IMR-90 (cell line): ENCODE measurements around the gene ATF7IP. TPM values are rescaled to one million over a fixed set of nuclear protein-coding genes. Genes with fewer than 3 reads are reported as not detected.

Experiments
- ATAC-seq: fragments of 200-7000 bp; cut with Tn5 transposase; 2 replicates; pipeline ENCODE4 v1.9.1; 2020; ENCODE audit warnings: low read depth, mild to moderate bottlenecking, moderate library complexity
- BruUV-seq: library from RNA; stranded (reverse); fragments of 400-500 nt; replicated peaks from 2 replicates; lab custom pipeline; 2021; lab: Mats Ljungman, UMichigan
- CTCF ChIA-PET: fragments of 300-600 bp; formaldehyde crosslinking; extraction: SDS; loops from one replicate; lab custom pipeline; 2021; ENCODE audit warnings: antibody characterized with exemption; lab: Yijun Ruan, JAX
- POLR2A ChIA-PET: fragments of 300-600 bp; sonication (Branson Sonifier 250); formaldehyde crosslinking; loops from one replicate; lab custom pipeline; 2022; ENCODE audit warnings: antibody characterized with exemption; ENCODE audit not compliant: unreplicated experiment; lab: Charles Lee
- DNase-seq: peaks from one replicate; pipeline ENCODE4 v3.0.0; 2013
- H2AFZ ChIP-seq: replicated peaks from 2 replicates; pipeline ENCODE3; 2013; ENCODE audit warnings: low read length, mild to moderate bottlenecking; ENCODE audit not compliant: poor library complexity
- H2AK5ac ChIP-seq: 2 replicates; pipeline ENCODE4 v1.6.1; 2013; ENCODE audit warnings: low read depth, low read length, inconsistent platforms
- H2AK9ac ChIP-seq: replicated peaks from 2 replicates; pipeline ENCODE3; 2013; ENCODE audit warnings: mild to moderate bottlenecking, low read depth, low read length, moderate library complexity; ENCODE audit not compliant: poor library complexity
- H2BK120ac ChIP-seq: 2 replicates; pipeline ENCODE4 v1.6.1; 2013; ENCODE audit warnings: low read depth, low read length, inconsistent platforms
- H2BK15ac ChIP-seq: 3 replicates; pipeline ENCODE4 v1.6.1; 2013; ENCODE audit warnings: low read depth, low read length, inconsistent platforms
- H2BK20ac ChIP-seq: 2 replicates; pipeline ENCODE4 v1.6.1; 2013; ENCODE audit warnings: low read depth, mild to moderate bottlenecking, inconsistent platforms, low read length, moderate library complexity
- H2BK5ac ChIP-seq: 2 replicates; pipeline ENCODE4 v1.6.1; 2013; ENCODE audit warnings: mild to moderate bottlenecking, low read depth, low read length, inconsistent platforms; ENCODE audit not compliant: poor library complexity, severe bottlenecking
- H3K14ac ChIP-seq: replicated peaks from 2 replicates; pipeline ENCODE4 v1.6.1; 2013; ENCODE audit warnings: low read depth, low read length, inconsistent platforms
- H3K18ac ChIP-seq: 2 replicates; pipeline ENCODE4 v1.6.1; 2013; ENCODE audit warnings: low read depth, low read length, control low read depth
- H3K23ac ChIP-seq: 2 replicates; pipeline ENCODE4 v1.6.1; 2013; ENCODE audit warnings: low read depth, low read length, inconsistent platforms
- H3K27ac ChIP-seq: 2 replicates; pipeline ENCODE4 v1.5.1; 2013; ENCODE audit warnings: mild to moderate bottlenecking, control low read depth, low read length; ENCODE audit not compliant: insufficient read depth
- H3K27me3 ChIP-seq: 2 replicates; pipeline ENCODE4 v1.6.1; 2013; ENCODE audit warnings: low read length; ENCODE audit not compliant: control insufficient read depth, insufficient read depth
- H3K36me3 ChIP-seq: 2 replicates; pipeline ENCODE4 v1.6.1; 2013; ENCODE audit warnings: low read length, mixed read lengths; ENCODE audit not compliant: control insufficient read depth, insufficient read depth
- H3K4ac ChIP-seq: 2 replicates; pipeline ENCODE4 v1.6.1; 2013; ENCODE audit warnings: low read depth, low read length, inconsistent platforms
- H3K4me1 ChIP-seq: 2 replicates; pipeline ENCODE4 v1.6.1; 2013; ENCODE audit warnings: low read length, mixed read lengths; ENCODE audit not compliant: control insufficient read depth, insufficient read depth
- H3K4me2 ChIP-seq: 2 replicates; pipeline ENCODE4 v1.6.1; 2013; ENCODE audit warnings: low read depth, mild to moderate bottlenecking, control low read depth, low read length, moderate library complexity
- H3K4me3 ChIP-seq: 2 replicates; pipeline ENCODE4 v1.5.1; 2013; ENCODE audit warnings: low read depth, mild to moderate bottlenecking, control low read depth, low read length, moderate library complexity; ENCODE audit not compliant: insufficient read depth
- H3K56ac ChIP-seq: 2 replicates; pipeline ENCODE4 v1.6.1; 2013; ENCODE audit warnings: low read length, inconsistent platforms; ENCODE audit not compliant: insufficient read depth; ENCODE audit errors: extremely low read depth
- H3K79me1 ChIP-seq, 2 experiments: 2 replicates each; pipeline ENCODE4 v1.6.1; 2013; ENCODE audit warnings: low read length in 2 of 2, inconsistent platforms in 1 of 2, low read depth in 1 of 2
- H3K9ac ChIP-seq: 2 replicates; pipeline ENCODE4 v1.6.1; 2013; ENCODE audit warnings: low read depth, low read length, control low read depth
- H3K9me1 ChIP-seq: 2 replicates; pipeline ENCODE4 v1.6.1; 2013; ENCODE audit warnings: low read length, inconsistent platforms; ENCODE audit not compliant: insufficient read depth
- H3K9me3 ChIP-seq: 2 replicates; pipeline ENCODE4 v1.6.1; 2013; ENCODE audit warnings: low read length; ENCODE audit not compliant: control insufficient read depth, insufficient read depth
- H4K20me1 ChIP-seq: 2 replicates; pipeline ENCODE4 v1.6.1; 2013; ENCODE audit warnings: low read length, inconsistent platforms; ENCODE audit not compliant: insufficient read depth
- H4K5ac ChIP-seq: 2 replicates; pipeline ENCODE4 v1.6.1; 2013; ENCODE audit warnings: mild to moderate bottlenecking, low read depth, low read length, control low read depth
- H4K8ac ChIP-seq, 2 experiments: 2 replicates each; pipeline ENCODE4 v1.6.1; 2013; ENCODE audit warnings: low read depth in 2 of 2, low read length in 2 of 2, control low read depth in 1 of 2, inconsistent platforms in 1 of 2
- H4K91ac ChIP-seq: 2 replicates; pipeline ENCODE4 v1.6.1; 2013; ENCODE audit warnings: low read depth, low read length, inconsistent platforms; ENCODE audit not compliant: insufficient read depth
- RAD21 ChIP-seq: IDR thresholded peaks from 2 replicates; pipeline ENCODE4 v1.6.1; 2012; ENCODE audit warnings: low read length, improper control_type of control experiment
- WGBS, 2 experiments: methylation state at CpG; one replicate each; pipeline versions ENCODE4 v1.1.5 to v1.1.7; 2013; ENCODE audit warnings: missing lambda C conversion rate in 2 of 2; ENCODE audit not compliant: insufficient read length in 1 of 2; ENCODE audit errors: extremely low coverage in 2 of 2; 5-methylcytosine and 5-hydroxymethylcytosine counted together
- dilution Hi-C: fragments of 300-500 bp; cut with HindIII; formaldehyde crosslinking; loops from one replicate; pipeline ENCODE4 v1.14.3; 2018; ENCODE audit warnings: low sequenced_read_pairs; ENCODE audit not compliant: unreplicated experiment
- in situ Hi-C: fragments of 300-500 bp; cut with MboI; formaldehyde crosslinking; loops from 3 replicates; pipeline ENCODE4 v1.14.3; 2019; ENCODE audit warnings: low sequenced_read_pairs, inconsistent platforms, mixed read lengths
- intact Hi-C: fragments of 100-400 bp; cut with micrococcal nuclease; formaldehyde crosslinking; loops from 2 replicates; pipeline ENCODE4 v1.10.0; 2022
- polyA plus RNA-seq, 3 experiments: library from polyadenylated mRNA; depleted of rRNA; stranded (reverse); fragments of >200 nt; gene quantifications; 2 replicates each; pipeline ENCODE4 v1.2.3, GENCODE V29; 2012; ENCODE audit warnings: low replicate concordance in 1 of 3
- total RNA-seq: library from RNA; depleted of rRNA; stranded (reverse); fragments of >200 nt; gene quantifications from 2 replicates; pipeline ENCODE4 v1.2.3, GENCODE V29; 2012
- TF ChIP-seq, protein P1 (sequence below): conservative IDR thresholded peaks from 2 replicates; pipeline ENCODE4 v1.5.1; 2012; ENCODE audit warnings: mild to moderate bottlenecking, low read depth, low read length, improper control_type of control experiment

ATF7IP gene
- total and polyA plus RNA-seq, 2 of the 4 experiments (the other 2 are of a cell fraction), result 9.4 to 22.8 TPM

DNA sequence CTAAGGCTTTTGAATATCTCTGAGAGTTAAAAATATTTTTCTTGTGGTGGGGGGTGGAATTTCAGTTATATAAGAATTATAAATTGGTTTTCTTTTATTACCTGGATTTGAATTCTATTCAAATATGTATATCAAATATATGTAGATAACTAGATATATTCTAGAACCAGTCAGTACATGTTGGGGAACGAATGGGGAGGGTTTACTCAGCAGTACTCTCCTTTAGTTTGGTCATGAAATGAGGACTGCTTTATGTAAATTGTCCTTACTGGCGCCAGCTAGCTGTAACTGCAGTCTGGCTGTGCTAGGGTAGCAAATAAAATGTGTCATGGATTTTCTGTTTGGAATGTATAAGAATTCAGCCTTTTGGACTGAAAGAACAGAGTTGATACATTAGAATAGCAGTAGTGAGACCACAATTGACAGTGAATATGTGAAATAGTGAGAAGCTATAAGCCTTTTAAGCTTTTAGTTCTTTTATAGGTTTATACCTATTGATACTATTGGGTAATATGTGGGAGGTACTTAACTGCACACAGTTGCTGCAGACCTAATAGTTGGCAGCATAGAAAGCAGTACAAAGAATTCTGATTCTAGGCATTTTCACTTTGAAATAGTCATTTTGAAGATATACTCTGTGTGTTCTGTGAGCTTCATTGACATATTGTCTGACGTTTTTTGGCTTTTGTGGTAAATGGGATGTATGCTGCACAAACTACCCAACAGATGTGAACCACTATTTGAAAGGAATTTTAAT lies 29.0 kb downstream of the ATF7IP start:
- Histone ChIP-seq H2BK15ac (no peak overlapping the region), H3K56ac (no peak overlapping the region), H3K18ac (no peak overlapping the region), H3K4ac (no peak overlapping the region), H2AK9ac (no peak overlapping the region), H3K4me1 (no peaks in the 10 kb centered on the region; the same call in 1 of the 2 replicates), H4K8ac (peak overlapping the region in 1 of 2 experiments; percentile 69; a peak in 2 of 4 replicates), H2BK5ac (peak overlapping the region; percentile 75), H3K9me3 (no peaks in the 10 kb centered on the region), H2BK20ac (no peak overlapping the region), H3K27ac (no peak overlapping the region; the same call in 1 of the 2 replicates), H4K20me1 (no peaks in the 10 kb centered on the region), H3K9ac (no peak overlapping the region; the same call in 1 of the 2 replicates), H2AK5ac (no peak overlapping the region), H3K9me1 (no peaks in the 10 kb centered on the region), H3K79me1 (peaks cover 0 to 40% of the 10 kb centered on the region in 2 experiments), H3K23ac (0 out of 2 replicates have a peak overlapping the region, but pooled peaks have one; percentile 16), H3K4me2 (peak overlapping the region; percentile 44; the same call in 1 of the 2 replicates), H4K91ac (no peak overlapping the region), H2BK120ac (0 out of 2 replicates have a peak overlapping the region, but pooled peaks have one; percentile 4), H3K14ac (no peak overlapping the region), H3K36me3 (peaks cover 3% of the 10 kb centered on the region), H3K27me3 (no peaks in the 10 kb centered on the region), H2AFZ (no peak overlapping the region), H4K5ac (no peak overlapping the region; the same call in 1 of the 2 replicates), H3K4me3 (no peak overlapping the region)
- ChIA-PET POLR2A (interaction anchor here (1.2 kb wide), 1 partner anchor 10 kb away, joined by 3 read pairs; no protein-coding TSS in a partner anchor), CTCF (interaction anchor here (1.0 to 2.4 kb wide), 4 partner anchors 9 to 137 kb away, joined by 3 to 8 read pairs (median 5); no protein-coding TSS in a partner anchor)
- in situ Hi-C loops (loop anchor here (25.0 kb wide), 2 partner anchors 393 to 1532 kb away; no protein-coding TSS in a partner anchor), dilution Hi-C loops (no loop called here), intact Hi-C loops (loop anchor here (1.0 to 2.0 kb wide), 2 partner anchors 9 to 138 kb away; no protein-coding TSS in a partner anchor)
- ATAC-seq (peak; percentile 90), DNase-seq (peak; percentile 84)
- TF ChIP-seq, protein P1, sequence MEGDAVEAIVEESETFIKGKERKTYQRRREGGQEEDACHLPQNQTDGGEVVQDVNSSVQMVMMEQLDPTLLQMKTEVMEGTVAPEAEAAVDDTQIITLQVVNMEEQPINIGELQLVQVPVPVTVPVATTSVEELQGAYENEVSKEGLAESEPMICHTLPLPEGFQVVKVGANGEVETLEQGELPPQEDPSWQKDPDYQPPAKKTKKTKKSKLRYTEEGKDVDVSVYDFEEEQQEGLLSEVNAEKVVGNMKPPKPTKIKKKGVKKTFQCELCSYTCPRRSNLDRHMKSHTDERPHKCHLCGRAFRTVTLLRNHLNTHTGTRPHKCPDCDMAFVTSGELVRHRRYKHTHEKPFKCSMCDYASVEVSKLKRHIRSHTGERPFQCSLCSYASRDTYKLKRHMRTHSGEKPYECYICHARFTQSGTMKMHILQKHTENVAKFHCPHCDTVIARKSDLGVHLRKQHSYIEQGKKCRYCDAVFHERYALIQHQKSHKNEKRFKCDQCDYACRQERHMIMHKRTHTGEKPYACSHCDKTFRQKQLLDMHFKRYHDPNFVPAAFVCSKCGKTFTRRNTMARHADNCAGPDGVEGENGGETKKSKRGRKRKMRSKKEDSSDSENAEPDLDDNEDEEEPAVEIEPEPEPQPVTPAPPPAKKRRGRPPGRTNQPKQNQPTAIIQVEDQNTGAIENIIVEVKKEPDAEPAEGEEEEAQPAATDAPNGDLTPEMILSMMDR, result 0 out of 2 replicates have a peak, but pooled peaks have one; percentile 11
- no peak for TF ChIP-seq RAD21
- BruUV-seq, result no TSS peak
- 14% methylated on average over 1 of the region's 3 CpGs; no CpG with 5 or more reads in 1 of the 2 experiments for WGBS, 2 experiments
